GM19455 (cell line): Measurements from ENCODE around the gene VKORC1L1.
"Not testable (repeated sequence)": the region's sequence is repeated elsewhere in the genome, so short reads cannot be mapped to it uniquely, and the experiment has no call there.

Experiments used
- ATAC-seq: cut with Tn5 transposase; IDR thresholded peaks from one replicate; pipeline ENCODE4 v1.9.1; 2021; ENCODE audit not compliant: unreplicated experiment

Gene VKORC1L1

GRCh38 chr7:65884983-65885382 lies 12.1 kb downstream of the VKORC1L1 start:
- ATAC-seq = not testable (repeated sequence)

- ATAC-seq = not testable (repeated sequence)
Measured at GRCh38 chr7:65885533-65885932, 12.7 kb downstream of the VKORC1L1 start.

GRCh38 chr7:65888434-65889156 lies 15.7 kb downstream of the VKORC1L1 start:
- not testable (repeated sequence) for ATAC-seq

- ATAC-seq = not testable (repeated sequence)
Measured at GRCh38 chr7:65889722-65890121, 16.8 kb downstream of the VKORC1L1 start.

- no peak for ATAC-seq
Measured at GRCh38 chr7:65892161-65892560, 19.3 kb downstream of the VKORC1L1 start.

GRCh38 chr7:65892835-65893234 lies 20.0 kb downstream of the VKORC1L1 start:
- ATAC-seq = no peak

GRCh38 chr7:65896279-65896870 lies 23.5 kb downstream of the VKORC1L1 start:
- ATAC-seq = no peak

GRCh38 chr7:65897289-65897688 lies 24.4 kb downstream of the VKORC1L1 start:
- not testable (repeated sequence) for ATAC-seq

- ATAC-seq = not testable (repeated sequence)
Measured at GRCh38 chr7:65898677-65899447, 26.0 kb downstream of the VKORC1L1 start.

- no peak for ATAC-seq
Measured at GRCh38 chr7:65902306-65902705, 29.4 kb downstream of the VKORC1L1 start.

GRCh38 chr7:65907501-65908198 lies 34.8 kb downstream of the VKORC1L1 start:
- no peak for ATAC-seq

- no peak for ATAC-seq
Measured at GRCh38 chr7:65910237-65910636, 37.4 kb downstream of the VKORC1L1 start.

- no peak for ATAC-seq
Measured at GRCh38 chr7:65912237-65912636, 39.4 kb downstream of the VKORC1L1 start.

- ATAC-seq = no peak
Measured at GRCh38 chr7:65915921-65916657, 43.2 kb downstream of the VKORC1L1 start.

GRCh38 chr7:65923316-65923715 lies 50.4 kb downstream of the VKORC1L1 start:
- ATAC-seq = no peak

- ATAC-seq = no peak
Measured at GRCh38 chr7:65924193-65924592, 51.3 kb downstream of the VKORC1L1 start.

GRCh38 chr7:65925040-65925439 lies 52.2 kb downstream of the VKORC1L1 start:
- no peak for ATAC-seq

GRCh38 chr7:65926588-65926987 lies 53.7 kb downstream of the VKORC1L1 start:
- ATAC-seq = no peak

GRCh38 chr7:65927489-65928448 lies 54.9 kb downstream of the VKORC1L1 start:
- no peak for ATAC-seq
